GM18870 (cell line): ENCODE data around the gene GUCY2C.
"Not testable (repeated sequence)": the region's sequence is repeated elsewhere in the genome, so short reads cannot be mapped to it uniquely, and the experiment has no call there.

Source experiments
- ATAC-seq: cut with Tn5 transposase; IDR thresholded peaks from one replicate; pipeline ENCODE4 v1.9.1; 2021; ENCODE audit warnings: moderate library complexity; ENCODE audit not compliant: unreplicated experiment

The GUCY2C gene

GRCh38 chr12:14682231-14682630 lies 14.2 kb downstream of the GUCY2C start:
- not testable (repeated sequence) for ATAC-seq

- ATAC-seq = no peak
Measured at GRCh38 chr12:14681625-14682024, 14.8 kb downstream of the GUCY2C start.

- no peak for ATAC-seq
Measured at GRCh38 chr12:14681190-14681589, 15.2 kb downstream of the GUCY2C start.

GRCh38 chr12:14678547-14679150 lies 17.8 kb downstream of the GUCY2C start:
- no peak for ATAC-seq

- no peak for ATAC-seq
Measured at GRCh38 chr12:14668591-14668990, 27.8 kb downstream of the GUCY2C start.

GRCh38 chr12:14665354-14666348 lies 30.7 kb downstream of the GUCY2C start:
- ATAC-seq = no peak

- ATAC-seq = no peak
Measured at GRCh38 chr12:14664434-14665023, 31.9 kb downstream of the GUCY2C start.

- ATAC-seq = no peak
Measured at GRCh38 chr12:14663002-14663401, 33.4 kb downstream of the GUCY2C start.

- ATAC-seq = no peak
Measured at GRCh38 chr12:14656846-14657245, 39.6 kb downstream of the GUCY2C start.

GRCh38 chr12:14655284-14655683 lies 41.1 kb downstream of the GUCY2C start:
- ATAC-seq = no peak

- ATAC-seq = no peak
Measured at GRCh38 chr12:14654842-14655241, 41.6 kb downstream of the GUCY2C start.

- ATAC-seq = no peak
Measured at GRCh38 chr12:14654416-14654815, 42.0 kb downstream of the GUCY2C start.

GRCh38 chr12:14652483-14652882 lies 43.9 kb downstream of the GUCY2C start:
- ATAC-seq = no peak

GRCh38 chr12:14651371-14651770 lies 45.0 kb downstream of the GUCY2C start:
- ATAC-seq = no peak

GRCh38 chr12:14650789-14651188 lies 45.6 kb downstream of the GUCY2C start:
- ATAC-seq = no peak

- ATAC-seq = no peak
Measured at GRCh38 chr12:14647028-14647750, 49.2 kb downstream of the GUCY2C start.

GRCh38 chr12:14643251-14643650 lies 53.1 kb downstream of the GUCY2C start:
- ATAC-seq = no peak

GRCh38 chr12:14638066-14638465 lies 58.3 kb downstream of the GUCY2C start:
- no peak for ATAC-seq

- no peak for ATAC-seq
Measured at GRCh38 chr12:14635776-14636175, 60.6 kb downstream of the GUCY2C start.

GRCh38 chr12:14630793-14631192 lies 65.6 kb downstream of the GUCY2C start:
- ATAC-seq = no peak
